ENCODE results near the gene GGNBP2.
A peak's percentile ranks its signal among the peaks of the same experiment; 100 is the strongest.

DNA sequence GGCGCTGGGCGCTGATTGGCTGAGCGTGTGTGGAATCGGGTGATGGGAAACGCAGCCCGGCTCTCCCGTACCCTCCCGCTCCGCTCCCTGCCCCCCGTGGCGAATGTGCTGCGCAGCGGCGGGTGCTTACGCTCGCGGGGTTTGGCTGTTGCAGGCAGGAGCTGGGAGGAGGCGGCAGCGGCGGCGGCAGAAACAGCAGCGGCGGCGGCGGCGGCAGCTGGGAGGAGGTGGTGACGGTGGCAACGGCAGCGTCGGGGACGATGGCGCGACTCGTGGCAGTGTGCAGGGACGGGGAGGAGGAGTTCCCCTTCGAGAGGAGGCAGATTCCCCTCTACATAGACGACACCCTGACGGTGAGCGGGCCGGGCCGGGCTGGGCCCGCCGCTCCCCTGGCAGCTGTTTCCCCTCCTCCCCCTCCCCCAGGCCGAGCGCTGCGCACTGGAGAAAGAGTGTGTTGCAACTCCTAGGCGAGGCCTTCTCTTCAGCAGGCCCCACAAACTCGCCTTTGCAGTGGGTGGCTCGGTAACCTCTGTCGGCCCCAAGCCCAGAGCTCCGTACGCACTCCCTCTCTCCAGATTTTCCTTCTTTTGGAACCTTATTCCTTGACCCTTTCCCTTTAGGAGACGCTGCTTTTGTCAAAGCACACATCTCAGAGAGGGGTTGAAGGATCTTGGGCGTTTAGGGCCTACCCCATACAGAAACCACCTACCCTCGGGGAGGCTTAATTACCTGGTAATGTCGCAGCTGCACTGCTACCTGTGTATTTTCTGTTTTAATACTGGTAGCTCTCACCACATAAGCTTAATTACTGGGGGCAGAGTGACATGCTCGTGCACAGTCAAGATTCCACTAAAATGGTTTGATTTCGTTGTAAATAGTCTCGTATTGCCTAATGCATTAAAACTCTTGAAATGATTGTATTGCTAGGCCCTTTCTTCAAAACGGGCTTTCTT is 1.0 kb downstream of the GGNBP2 start:
- TF ChIP-seq, protein P1, sequence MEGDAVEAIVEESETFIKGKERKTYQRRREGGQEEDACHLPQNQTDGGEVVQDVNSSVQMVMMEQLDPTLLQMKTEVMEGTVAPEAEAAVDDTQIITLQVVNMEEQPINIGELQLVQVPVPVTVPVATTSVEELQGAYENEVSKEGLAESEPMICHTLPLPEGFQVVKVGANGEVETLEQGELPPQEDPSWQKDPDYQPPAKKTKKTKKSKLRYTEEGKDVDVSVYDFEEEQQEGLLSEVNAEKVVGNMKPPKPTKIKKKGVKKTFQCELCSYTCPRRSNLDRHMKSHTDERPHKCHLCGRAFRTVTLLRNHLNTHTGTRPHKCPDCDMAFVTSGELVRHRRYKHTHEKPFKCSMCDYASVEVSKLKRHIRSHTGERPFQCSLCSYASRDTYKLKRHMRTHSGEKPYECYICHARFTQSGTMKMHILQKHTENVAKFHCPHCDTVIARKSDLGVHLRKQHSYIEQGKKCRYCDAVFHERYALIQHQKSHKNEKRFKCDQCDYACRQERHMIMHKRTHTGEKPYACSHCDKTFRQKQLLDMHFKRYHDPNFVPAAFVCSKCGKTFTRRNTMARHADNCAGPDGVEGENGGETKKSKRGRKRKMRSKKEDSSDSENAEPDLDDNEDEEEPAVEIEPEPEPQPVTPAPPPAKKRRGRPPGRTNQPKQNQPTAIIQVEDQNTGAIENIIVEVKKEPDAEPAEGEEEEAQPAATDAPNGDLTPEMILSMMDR (IDR thresholded peaks at IDR 0.05; ENCODE audit: insufficient read depth, low read length) = no peak
- TF ChIP-seq POLR2AphosphoS5 (IDR thresholded peaks at IDR 0.05; ENCODE audit: low read depth) = peak; percentile 69
